Esophagus (tissue), 2 donors: ENCODE measurements around the gene TAF1C. TPM values are rescaled to one million over a fixed set of nuclear protein-coding genes. Genes with fewer than 3 reads are reported as not detected.

Experiments
- H3K27ac ChIP-seq, 2 donors: one replicate each; pipeline ENCODE4 v1.5.1; 2013; ENCODE audit warnings: low read depth in 2 of 2, mild to moderate bottlenecking in 2 of 2, inconsistent platforms in 1 of 2, low read length in 1 of 2, moderate library complexity in 1 of 2
- H3K27me3 ChIP-seq, 2 donors: one replicate each; pipeline ENCODE4 v1.6.1; 2013; ENCODE audit warnings: low read length in 2 of 2, control low read depth in 1 of 2, mild to moderate bottlenecking in 1 of 2; ENCODE audit not compliant: insufficient read depth in 2 of 2, control insufficient read depth in 1 of 2
- H3K36me3 ChIP-seq, 2 donors: one replicate each; pipeline ENCODE4 v1.6.1; 2013; ENCODE audit warnings: low read length in 1 of 2; ENCODE audit not compliant: control insufficient read depth in 2 of 2, insufficient read depth in 2 of 2
- H3K4me1 ChIP-seq, 2 donors: one replicate each; pipeline ENCODE4 v1.6.1; 2013; ENCODE audit warnings: low read length in 1 of 2; ENCODE audit not compliant: control insufficient read depth in 2 of 2, insufficient read depth in 2 of 2
- H3K4me3 ChIP-seq, 2 donors: one replicate each; pipeline ENCODE4 v1.5.1; 2013; ENCODE audit warnings: low read length in 2 of 2, mild to moderate bottlenecking in 2 of 2, low read depth in 1 of 2, moderate library complexity in 1 of 2
- H3K9me3 ChIP-seq, 2 donors: one replicate each; pipeline ENCODE4 v1.6.1; 2013; ENCODE audit warnings: mild to moderate bottlenecking in 2 of 2, low read depth in 1 of 2, low read length in 1 of 2, moderate library complexity in 1 of 2; ENCODE audit not compliant: control insufficient read depth in 2 of 2, insufficient read depth in 1 of 2
- WGBS, 2 donors: extraction: QIAGEN DNeasy Blood & Tissue Kit; methylation state at CpG; one replicate each; pipeline ENCODE4 v1.1.7; 2013; 5-methylcytosine and 5-hydroxymethylcytosine counted together
- polyA plus RNA-seq, 2 donors: library from polyadenylated mRNA; stranded (reverse); fragments of 200-250 nt; gene quantifications; one replicate each; pipeline ENCODE4 v1.2.3, GENCODE V29; 2013
- donor health status: healthy with polysubstance abuse.
- donor health status: Bipolar disorder and iron deficiency.

TAF1C gene
- polyA plus RNA-seq, 2 donors = 29.1 to 64.4 TPM

GRCh38 chr16:84193480-84193879, 6.6 kb upstream of the TAF1C start:
- peaks cover 0 to 2% of the 10 kb centered on the region in 2 donors for H3K9me3 ChIP-seq
- H3K27me3 ChIP-seq = no peaks in the 10 kb centered on the region
- 79% methylated on average over 7 of the region's 7 CpGs for WGBS, 2 donors
- no peak overlapping the region for H3K4me3 ChIP-seq
- peaks cover 0 to 14% of the 10 kb centered on the region in 2 donors for H3K36me3 ChIP-seq
- H3K4me1 ChIP-seq = peaks cover 7 to 24% of the 10 kb centered on the region in 2 donors
- H3K27ac ChIP-seq = no peak overlapping the region

- H3K4me1 ChIP-seq = peaks cover 0 to 9% of the 10 kb centered on the region in 2 donors
- H3K9me3 ChIP-seq = peaks cover 0 to 2% of the 10 kb centered on the region in 2 donors
- 91 to 94% methylated on average over 16 of the region's 16 CpGs for WGBS, 2 donors
- no peak overlapping the region for H3K27ac ChIP-seq
- H3K27me3 ChIP-seq = no peaks in the 10 kb centered on the region
- H3K4me3 ChIP-seq = no peak overlapping the region
- peaks cover 0 to 14% of the 10 kb centered on the region in 2 donors for H3K36me3 ChIP-seq
Observed at GRCh38 chr16:84191466-84191865, 4.6 kb upstream of the TAF1C start.

- H3K27ac ChIP-seq = no peak within 1 kb of the TSS
- peaks cover 0 to 14% of the 10 kb centered on the region in 2 donors for H3K36me3 ChIP-seq
- H3K9me3 ChIP-seq = peaks cover 0 to 2% of the 10 kb centered on the region in 2 donors
- no peak within 1 kb of the TSS for H3K4me3 ChIP-seq
- no peaks in the 10 kb centered on the region for H3K27me3 ChIP-seq
- 93 to 95% methylated on average over 47 of the region's 47 CpGs for WGBS, 2 donors
- H3K4me1 ChIP-seq = peaks cover 0 to 4% of the 10 kb centered on the region in 2 donors
Observed at GRCh38 chr16:84190731-84191388, 4.0 kb upstream of the TAF1C start, which contains the start of gene ADAD2. Gene ADAD2, plus strand, starts transcription at chr16:84191157. Its CDS starts 74 bp downstream, at chr16:84191231.

GRCh38 chr16:84184775-84185174, 2.1 kb downstream of the TAF1C start:
- Histone ChIP-seq H3K27ac (no peak overlapping the region), H3K27me3 (no peaks in the 10 kb centered on the region), H3K4me3 (no peak overlapping the region), H3K36me3 (peaks cover 0 to 42% of the 10 kb centered on the region in 2 donors), H3K9me3 (no peaks in the 10 kb centered on the region), H3K4me1 (no peaks in the 10 kb centered on the region)
- 71 to 82% methylated on average over 10 of the region's 10 CpGs for WGBS, 2 donors

GRCh38 chr16:84183911-84184591, 2.8 kb downstream of the TAF1C start:
- 79 to 86% methylated on average over 11 of the region's 11 CpGs for WGBS, 2 donors
- H3K4me1 ChIP-seq = no peaks in the 10 kb centered on the region
- no peaks in the 10 kb centered on the region for H3K27me3 ChIP-seq
- peak overlapping the region in 1 of 2 donors; percentile 20 for H3K27ac ChIP-seq
- no peaks in the 10 kb centered on the region for H3K9me3 ChIP-seq
- no peak overlapping the region for H3K4me3 ChIP-seq
- peaks cover 3 to 49% of the 10 kb centered on the region in 2 donors for H3K36me3 ChIP-seq

GRCh38 chr16:84183572-84183875, 3.3 kb downstream of the TAF1C start:
- Histone ChIP-seq H3K4me1 (no peaks in the 10 kb centered on the region), H3K27ac (no peak overlapping the region), H3K27me3 (no peaks in the 10 kb centered on the region), H3K36me3 (peaks cover 7 to 53% of the 10 kb centered on the region in 2 donors), H3K4me3 (no peak overlapping the region), H3K9me3 (no peaks in the 10 kb centered on the region)
- 91 to 97% methylated on average over 5 of the region's 5 CpGs for WGBS, 2 donors

- H3K36me3 ChIP-seq = peaks cover 7 to 59% of the 10 kb centered on the region in 2 donors
Observed at GRCh38 chr16:84182680-84183571, 3.9 kb downstream of the TAF1C start.

GRCh38 chr16:84182104-84182503, 4.8 kb downstream of the TAF1C start:
- Histone ChIP-seq H3K27ac (no peak overlapping the region), H3K9me3 (no peaks in the 10 kb centered on the region), H3K27me3 (no peaks in the 10 kb centered on the region), H3K36me3 (peaks cover 7 to 59% of the 10 kb centered on the region in 2 donors), H3K4me3 (no peak overlapping the region), H3K4me1 (peaks cover 3 to 4% of the 10 kb centered on the region in 2 donors)
- WGBS, 2 donors = 94 to 95% methylated on average over 18 of the region's 18 CpGs

More at GRCh38 chr16:84182680-84183571, 3.9 kb downstream of the TAF1C start:
- Histone ChIP-seq H3K4me1 (peaks cover 0 to 3% of the 10 kb centered on the region in 2 donors), H3K4me3 (no peak overlapping the region), H3K9me3 (no peaks in the 10 kb centered on the region), H3K27ac (no peak overlapping the region), H3K27me3 (no peaks in the 10 kb centered on the region)
- 94 to 97% methylated on average over 26 of the region's 26 CpGs for WGBS, 2 donors

- Histone ChIP-seq H3K27ac (no peak overlapping the region), H3K9me3 (no peaks in the 10 kb centered on the region), H3K27me3 (no peaks in the 10 kb centered on the region), H3K4me3 (no peak overlapping the region), H3K36me3 (peaks cover 7 to 59% of the 10 kb centered on the region in 2 donors), H3K4me1 (peaks cover 8 to 11% of the 10 kb centered on the region in 2 donors)
- 86 to 93% methylated on average over 38 to 41 of the region's 41 CpGs for WGBS, 2 donors
Observed at GRCh38 chr16:84181144-84181915, 5.5 kb downstream of the TAF1C start.
